SU-DHL-6 (cell line): ENCODE data around the gene PHTF1.

ENCODE experiments used
- EZH2phosphoT487 ChIP-seq: fragments of 200-600 bp; sonication (generic), shearing (Covaris generic); conservative IDR thresholded peaks from 2 replicates; pipeline ENCODE4 v1.6.1; 2018; ENCODE audit warnings: mild to moderate bottlenecking, antibody characterized with exemption, low read length, moderate library complexity, mixed read lengths
- TF ChIP-seq, protein P1 (sequence below): fragments of 200-600 bp; sonication (generic); IDR thresholded peaks from one replicate; pipeline ENCODE4 v1.5.1; 2017; ENCODE audit warnings: antibody characterized with exemption, mild to moderate bottlenecking, low read length, moderate library complexity; ENCODE audit not compliant: insufficient read depth, poor library complexity, severe bottlenecking

DNA sequence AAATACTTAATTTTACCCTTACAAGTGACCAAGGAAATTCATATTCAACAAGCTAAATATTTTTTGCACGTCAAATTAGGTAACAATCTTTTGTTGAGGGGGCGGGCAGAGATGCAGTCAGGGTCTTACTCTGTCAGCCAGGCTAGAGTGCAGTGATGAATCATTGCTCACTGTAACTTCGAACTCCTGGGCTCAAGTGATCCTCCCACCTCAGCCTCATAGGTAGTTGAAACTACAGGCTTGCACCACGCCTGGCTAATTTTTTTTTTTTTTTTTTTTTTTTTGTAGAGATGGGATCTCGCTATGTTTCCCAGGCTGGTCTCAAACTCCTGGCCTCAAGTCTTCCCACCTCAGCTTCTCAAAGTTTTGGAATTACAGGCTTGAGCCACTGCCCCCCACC is 26.5 kb downstream of the PHTF1 start:
- TF ChIP-seq, protein P1, sequence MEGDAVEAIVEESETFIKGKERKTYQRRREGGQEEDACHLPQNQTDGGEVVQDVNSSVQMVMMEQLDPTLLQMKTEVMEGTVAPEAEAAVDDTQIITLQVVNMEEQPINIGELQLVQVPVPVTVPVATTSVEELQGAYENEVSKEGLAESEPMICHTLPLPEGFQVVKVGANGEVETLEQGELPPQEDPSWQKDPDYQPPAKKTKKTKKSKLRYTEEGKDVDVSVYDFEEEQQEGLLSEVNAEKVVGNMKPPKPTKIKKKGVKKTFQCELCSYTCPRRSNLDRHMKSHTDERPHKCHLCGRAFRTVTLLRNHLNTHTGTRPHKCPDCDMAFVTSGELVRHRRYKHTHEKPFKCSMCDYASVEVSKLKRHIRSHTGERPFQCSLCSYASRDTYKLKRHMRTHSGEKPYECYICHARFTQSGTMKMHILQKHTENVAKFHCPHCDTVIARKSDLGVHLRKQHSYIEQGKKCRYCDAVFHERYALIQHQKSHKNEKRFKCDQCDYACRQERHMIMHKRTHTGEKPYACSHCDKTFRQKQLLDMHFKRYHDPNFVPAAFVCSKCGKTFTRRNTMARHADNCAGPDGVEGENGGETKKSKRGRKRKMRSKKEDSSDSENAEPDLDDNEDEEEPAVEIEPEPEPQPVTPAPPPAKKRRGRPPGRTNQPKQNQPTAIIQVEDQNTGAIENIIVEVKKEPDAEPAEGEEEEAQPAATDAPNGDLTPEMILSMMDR, result no peak
- no peak for TF ChIP-seq EZH2phosphoT487
